K562 (cell line): Measurements from ENCODE around the gene ZFYVE26. TPM values are rescaled to one million over a fixed set of nuclear protein-coding genes. Genes with fewer than 3 reads are reported as not detected.

ENCODE experiments used
- ATAC-seq: fragments of 200-7000 bp; cut with Tn5 transposase; 3 replicates; pipeline ENCODE4 v1.9.1; 2020; ENCODE audit warnings: moderate library complexity
- BruUV-seq: library from RNA; stranded (reverse); fragments of 400-500 nt; replicated peaks from 2 replicates; lab custom pipeline; 2021; lab: Mats Ljungman, UMichigan
- CTCF ChIA-PET: fragments of 300-600 bp; formaldehyde crosslinking; extraction: SDS; loops from one replicate; lab custom pipeline; 2021; ENCODE audit warnings: low intra/inter-chr PET ratio; lab: Yijun Ruan, JAX
- POLR2A ChIA-PET: fragments of 300-600, 350-650 bp; sonication (Branson Sonifier 250); formaldehyde crosslinking; extraction: SDS; loops from one replicate; lab custom pipeline; 2021; ENCODE audit warnings: antibody characterized with exemption, inconsistent platforms; lab: Yijun Ruan, JAX
- DNase-seq, 4 experiments: peaks; one replicate each; pipeline versions ENCODE4 v3.0.0 to v3.0.0-alpha.2; 2011 to 2018; ENCODE audit warnings: low spot score in 3 of 4, mixed read lengths in 3 of 4; ENCODE audit errors: extremely low read depth in 1 of 4
- FAIRE-seq: peaks from 2 replicates; lab custom pipeline; 2011; peaks lifted over from hg19 to GRCh38; lab: Jason Lieb, UNC
- H2AFZ ChIP-seq: 2 replicates; pipeline ENCODE4 v1.6.0; 2011; ENCODE audit warnings: low read depth, low read length, control low read depth, inconsistent platforms
- H3K27ac ChIP-seq: fragments of 200-600 bp; 3 replicates; pipeline ENCODE4 v1.8.0; 2011; ENCODE audit warnings: low read depth, mild to moderate bottlenecking, control low read depth, inconsistent platforms, low read length, moderate library complexity, mixed read lengths; ENCODE audit errors: extremely low read depth
- H3K27me3 ChIP-seq, 2 experiments: fragments of 300-600 bp in 1 of 2; 2 replicates in 1 of 2; 3 replicates in 1 of 2; pipeline versions ENCODE4 v1.6.0 to v1.8.0; 2011; ENCODE audit warnings: inconsistent platforms in 2 of 2, low read length in 2 of 2, mild to moderate bottlenecking in 1 of 2, mixed read lengths in 1 of 2, moderate library complexity in 1 of 2; ENCODE audit not compliant: control insufficient read depth in 2 of 2, insufficient read depth in 2 of 2
- H3K36me3 ChIP-seq: fragments of 300-600 bp; 3 replicates; pipeline ENCODE4 v1.8.0; 2011; ENCODE audit warnings: mild to moderate bottlenecking, low read length, inconsistent platforms; ENCODE audit not compliant: control insufficient read depth, insufficient read depth
- H3K4me1 ChIP-seq, 2 experiments: fragments of 200-600 bp in 1 of 2; replicated peaks in 1 of 2; 2 replicates in 1 of 2; 3 replicates in 1 of 2; pipeline versions ENCODE4 v1.5.1 to v1.8.0; 2011; ENCODE audit warnings: inconsistent platforms in 2 of 2, low read length in 2 of 2, mild to moderate bottlenecking in 1 of 2, mixed read lengths in 1 of 2, moderate library complexity in 1 of 2; ENCODE audit not compliant: control insufficient read depth in 2 of 2, insufficient read depth in 2 of 2
- H3K4me2 ChIP-seq: 2 replicates; pipeline ENCODE4 v1.6.1; 2011; ENCODE audit warnings: low read length, control low read depth, inconsistent platforms, mixed read lengths; ENCODE audit not compliant: insufficient read depth
- H3K4me3 ChIP-seq: fragments of 200-600 bp; sonication (generic), shearing (Covaris generic); 2 replicates; pipeline ENCODE4 v1.5.1; 2016; ENCODE audit warnings: control low read depth, inconsistent platforms
- H3K79me2 ChIP-seq: fragments of 200-600 bp; 3 replicates; pipeline ENCODE4 v1.8.0; 2011; ENCODE audit warnings: low read length, inconsistent platforms; ENCODE audit not compliant: control insufficient read depth, insufficient read depth
- H3K9ac ChIP-seq, 2 experiments: 2 replicates each; pipeline versions ENCODE4 v1.6.0 to v1.6.1; 2011; ENCODE audit warnings: low read depth in 2 of 2, low read length in 2 of 2, control low read depth in 1 of 2, inconsistent platforms in 1 of 2, mild to moderate bottlenecking in 1 of 2, mixed read lengths in 1 of 2; ENCODE audit not compliant: insufficient read depth in 1 of 2
- H3K9me1 ChIP-seq: one replicate; pipeline ENCODE4 v1.6.0; 2011; ENCODE audit warnings: inconsistent platforms, mild to moderate bottlenecking, low read length, moderate library complexity; ENCODE audit not compliant: control insufficient read depth, insufficient read depth
- H3K9me3 ChIP-seq: replicated peaks from 2 replicates; pipeline ENCODE4 v1.5.1; 2011; ENCODE audit warnings: low read depth, low read length, inconsistent platforms; ENCODE audit not compliant: control insufficient read depth, insufficient read depth
- H4K20me1 ChIP-seq: replicated peaks from 2 replicates; pipeline ENCODE4 v1.6.1; 2011; ENCODE audit warnings: low read length, inconsistent platforms, mixed read lengths; ENCODE audit not compliant: control insufficient read depth, insufficient read depth
- CEBPG ChIP-seq, 3 experiments: fragments of 200-800 bp in 1 of 3; sonication (Bioruptor generic) in 1 of 3; sonication (generic) in 1 of 3; formaldehyde crosslinking in 1 of 3; IDR thresholded peaks in 2 of 3; conservative IDR thresholded peaks in 1 of 3; 2 replicates each; pipeline versions ENCODE4 v1.6.1 to v1.8.0; 2016 to 2022; ENCODE audit warnings: missing compliant biosample characterization in 2 of 3, missing genetic modification characterization in 2 of 3, mild to moderate bottlenecking in 1 of 3, missing genetic modification reagents in 1 of 3
- KDM1A ChIP-seq, 2 experiments: fragments of 450-650 bp; IDR thresholded peaks; 2 replicates each; pipeline ENCODE4 v1.6.1; 2016; ENCODE audit warnings: mild to moderate bottlenecking in 2 of 2
- MBD1 ChIP-seq: fragments of 250-450 bp; sonication (Bioruptor Pico); IDR thresholded peaks from 2 replicates; pipeline ENCODE4 v1.8.0; 2022; ENCODE audit warnings: inconsistent platforms
- MEIS2 ChIP-seq: fragments of 450-650 bp; IDR thresholded peaks from 2 replicates; pipeline ENCODE4 v1.6.1; 2014; ENCODE audit warnings: mild to moderate bottlenecking; ENCODE audit not compliant: partially characterized antibody
- SMARCE1 ChIP-seq: fragments of 450-650 bp; IDR thresholded peaks from 2 replicates; pipeline ENCODE4 v1.7.1; 2016; ENCODE audit warnings: mild to moderate bottlenecking
- TEAD4 ChIP-seq, 2 experiments: sonication (generic) in 1 of 2; formaldehyde crosslinking in 1 of 2; IDR thresholded peaks; 2 replicates each; pipeline versions ENCODE4 v1.6.1 to v1.8.0; 2012 to 2022; ENCODE audit warnings: borderline replicate concordance in 1 of 2, inconsistent platforms in 1 of 2, low read length in 1 of 2, mild to moderate bottlenecking in 1 of 2, missing genetic modification reagents in 1 of 2
- THAP7 ChIP-seq: fragments of 250-450 bp; sonication (Bioruptor Pico); IDR thresholded peaks from 2 replicates; pipeline ENCODE4 v1.5.0; 2021
- THRA ChIP-seq: fragments of 450-650 bp; IDR thresholded peaks from 2 replicates; pipeline ENCODE4 v1.6.1; 2017; ENCODE audit warnings: mild to moderate bottlenecking, moderate library complexity
- ZBTB1 ChIP-seq: sonication (generic); formaldehyde crosslinking; IDR thresholded peaks from 2 replicates; pipeline ENCODE4 v1.8.1; 2023; ENCODE audit warnings: missing genetic modification reagents, low read depth, mild to moderate bottlenecking, borderline replicate concordance
- ZKSCAN1 ChIP-seq: fragments of 150-350 bp; IDR thresholded peaks from 2 replicates; pipeline ENCODE4 v1.6.1; 2016; ENCODE audit warnings: low read depth, low read length
- WGBS: fragments of 100-300 bp; shearing (Covaris generic); methylation state at CpG from one replicate; pipeline ENCODE4 v1.1.6; 2016; ENCODE audit warnings: low coverage, mixed read lengths; ENCODE audit not compliant: insufficient coverage; ENCODE audit errors: missing lambda C conversion rate; 5-methylcytosine and 5-hydroxymethylcytosine counted together
- in situ Hi-C: fragments of 300-500 bp; cut with MboI; formaldehyde crosslinking; loops from 4 replicates; pipeline ENCODE4 v1.15.0; 2018; ENCODE audit warnings: inconsistent platforms, mixed read lengths
- intact Hi-C: fragments of 100-400 bp; cut with micrococcal nuclease; formaldehyde crosslinking; loops from 2 replicates; pipeline ENCODE4 v1.14.2; 2022
- polyA plus RNA-seq, 8 experiments: library from polyadenylated mRNA; depleted of rRNA in 4 of 8; stranded (reverse) in 5 of 8; unstranded in 3 of 8; fragments of >200 nt; fragmentation: Nextera tagmentation in 2 of 8; fragmentation: Illumina TruSeq in 1 of 8; extraction: Ambion mirVana in 2 of 8; extraction: Trizol in 1 of 8; gene quantifications; 2 replicates each; pipeline versions ENCODE4 v1.2.1 to v1.2.3, GENCODE V29; 2011 to 2014; ENCODE audit warnings: inconsistent platforms in 1 of 8, missing spikeins in 1 of 8
- total RNA-seq, 7 experiments: library from RNA; depleted of rRNA in 6 of 7; stranded (reverse); fragments of >200 nt in 6 of 7; fragmentation: Illumina TruSeq in 2 of 7; extraction: Trizol in 2 of 7; gene quantifications; 2 replicates each; pipeline versions ENCODE4 v1.2.1 to v1.2.3, GENCODE V29; 2011 to 2021; ENCODE audit warnings: low replicate concordance in 1 of 7

The ZFYVE26 gene
- total and polyA plus RNA-seq, 9 of the 15 experiments (the other 6 are each of a cell fraction or from before 2014, with no cell fraction given): 0.32 to 9.1 (median 5.9) TPM

GRCh38 chr14:67773844-67774377, 42.5 kb downstream of the ZFYVE26 start:
- ChIA-PET POLR2A (interaction anchor here (0.6 kb wide), 2 partner anchors 155 to 315 kb away, joined by 3 read pairs; no protein-coding TSS in a partner anchor), CTCF (no interaction called here)
- Histone ChIP-seq H3K27ac (no peak overlapping the region), H2AFZ (no peak overlapping the region), H3K4me3 (no peak overlapping the region), H3K4me1 (no peaks in the 10 kb centered on the region), H3K36me3 (peaks cover 69% of the 10 kb centered on the region), H3K27me3 (no peaks in the 10 kb centered on the region), H3K9ac (no peak overlapping the region), H3K4me2 (no peak overlapping the region), H3K9me1 (no peaks in the 10 kb centered on the region), H3K79me2 (no peaks in the 10 kb centered on the region), H3K9me3 (no peaks in the 10 kb centered on the region), H4K20me1 (no peaks in the 10 kb centered on the region)
- TF ChIP-seq ZBTB1 (no peak), TEAD4 (IDR thresholded peaks at IDR 0.05; ENCODE audit: low read length) (no peak), TEAD4 (CRISPR knock-in tag; IDR thresholded peaks at IDR 0.05; ENCODE audit: borderline replicate concordance) (no peak), ZKSCAN1 (no peak), THRA (no peak), THAP7 (CRISPR knock-in tag) (no peak), KDM1A (IDR thresholded peaks at IDR 0.05) (no peak), SMARCE1 (no peak), CEBPG (CRISPR knock-in tag; IDR thresholded peaks at IDR 0.05) (no peak), CEBPG (tag; conservative IDR thresholded peaks at IDR 0.05 in 1 of 2, IDR thresholded peaks at IDR 0.05 in 1 of 2) (no peak), MBD1 (no peak), MEIS2 (no peak)
- FAIRE-seq (no peak), ATAC-seq (no peak), DNase-seq (no peak)
- WGBS: 82% methylated on average over 4 of the region's 5 CpGs
- no TSS peak for BruUV-seq
- intact Hi-C loops: no loop called here
- in situ Hi-C loops: no loop called here
